ENCODE data around the gene AHDC1. TPM values are rescaled to one million over a fixed set of nuclear protein-coding genes. Genes with fewer than 3 reads are reported as not detected.

AHDC1 gene
- total RNA-seq, 1 experiment from 2014 or later: 49.0 TPM

DNA sequence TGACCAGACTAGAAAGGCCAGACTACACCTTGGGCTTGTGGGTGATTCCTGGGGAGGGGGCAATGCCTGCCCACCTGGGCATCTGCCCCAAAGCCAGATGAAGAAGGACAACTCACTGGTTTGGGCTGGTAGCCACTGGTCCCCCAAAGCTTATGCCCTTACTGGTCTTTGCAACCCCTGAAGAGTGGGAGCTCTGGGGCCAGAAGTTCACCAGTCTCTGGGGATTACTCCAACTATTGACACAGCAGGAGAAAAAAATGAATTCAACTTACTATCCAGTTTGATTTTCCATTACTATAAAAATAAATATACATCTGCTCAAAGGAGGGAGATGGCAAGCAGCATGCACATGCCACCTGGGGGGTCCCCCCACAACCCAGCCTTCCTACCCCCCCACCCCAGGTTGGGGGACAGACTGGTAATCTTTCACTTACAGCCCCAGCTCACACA, 2.6 kb downstream of the AHDC1 start:
- ChIA-PET POLR2A (interaction anchor here (1.0 to 6.5 kb wide), 4 partner anchors 26 to 44 kb away, joined by 3 to 33 read pairs (median 10); no protein-coding TSS in a partner anchor), CTCF (interaction anchor here (0.9 to 13.6 kb wide), 28 partner anchors 10 to 301 kb away, joined by 3 to 376 read pairs (median 6); no protein-coding TSS in a partner anchor)
- TF ChIP-seq, protein P1, sequence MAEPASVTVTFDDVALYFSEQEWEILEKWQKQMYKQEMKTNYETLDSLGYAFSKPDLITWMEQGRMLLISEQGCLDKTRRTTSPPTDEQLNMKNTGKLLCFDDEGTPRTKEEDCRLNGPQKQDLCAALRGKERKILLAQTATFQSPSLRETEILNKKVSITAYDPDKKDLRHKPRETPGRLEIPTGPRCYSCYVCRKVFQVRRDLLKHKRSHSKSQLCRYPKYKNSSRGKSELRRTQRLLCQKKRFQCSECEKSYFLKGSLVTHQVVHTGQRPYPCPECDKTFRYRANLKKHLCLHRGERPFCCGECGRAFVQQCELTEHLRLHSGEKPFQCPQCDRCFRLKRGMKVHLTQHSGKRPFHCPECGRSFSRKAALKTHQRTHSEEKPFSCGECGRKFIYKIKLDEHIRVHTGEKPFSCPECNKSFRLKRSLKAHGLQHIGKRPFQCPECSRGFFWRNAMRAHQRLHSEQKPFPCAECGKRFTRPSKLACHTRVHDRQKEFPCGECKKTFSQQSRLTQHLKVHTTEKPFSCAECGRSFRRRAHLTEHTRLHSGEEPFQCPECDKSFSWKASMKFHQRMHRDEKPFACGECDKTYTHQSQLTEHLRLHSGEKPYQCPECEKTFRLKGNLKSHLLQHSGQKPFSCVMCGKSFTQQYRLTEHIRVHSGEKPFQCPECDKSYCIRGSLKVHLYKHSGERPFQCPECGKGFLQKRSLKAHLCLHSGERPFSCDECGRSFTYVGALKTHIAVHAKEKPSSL (CRISPR knock-in tag; conservative IDR thresholded peaks at IDR 0.05): no peak
- TF ChIP-seq, protein P2, sequence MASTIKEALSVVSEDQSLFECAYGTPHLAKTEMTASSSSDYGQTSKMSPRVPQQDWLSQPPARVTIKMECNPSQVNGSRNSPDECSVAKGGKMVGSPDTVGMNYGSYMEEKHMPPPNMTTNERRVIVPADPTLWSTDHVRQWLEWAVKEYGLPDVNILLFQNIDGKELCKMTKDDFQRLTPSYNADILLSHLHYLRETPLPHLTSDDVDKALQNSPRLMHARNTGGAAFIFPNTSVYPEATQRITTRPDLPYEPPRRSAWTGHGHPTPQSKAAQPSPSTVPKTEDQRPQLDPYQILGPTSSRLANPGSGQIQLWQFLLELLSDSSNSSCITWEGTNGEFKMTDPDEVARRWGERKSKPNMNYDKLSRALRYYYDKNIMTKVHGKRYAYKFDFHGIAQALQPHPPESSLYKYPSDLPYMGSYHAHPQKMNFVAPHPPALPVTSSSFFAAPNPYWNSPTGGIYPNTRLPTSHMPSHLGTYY (CRISPR knock-in tag; IDR thresholded peaks at IDR 0.05): no peak
- no peak for TF ChIP-seq HMGA2 (CRISPR knock-in tag; IDR thresholded peaks at IDR 0.05)
- no peak for TF ChIP-seq NFE2L1 (CRISPR knock-in tag; IDR thresholded peaks at IDR 0.05)
- TF ChIP-seq, protein P3, sequence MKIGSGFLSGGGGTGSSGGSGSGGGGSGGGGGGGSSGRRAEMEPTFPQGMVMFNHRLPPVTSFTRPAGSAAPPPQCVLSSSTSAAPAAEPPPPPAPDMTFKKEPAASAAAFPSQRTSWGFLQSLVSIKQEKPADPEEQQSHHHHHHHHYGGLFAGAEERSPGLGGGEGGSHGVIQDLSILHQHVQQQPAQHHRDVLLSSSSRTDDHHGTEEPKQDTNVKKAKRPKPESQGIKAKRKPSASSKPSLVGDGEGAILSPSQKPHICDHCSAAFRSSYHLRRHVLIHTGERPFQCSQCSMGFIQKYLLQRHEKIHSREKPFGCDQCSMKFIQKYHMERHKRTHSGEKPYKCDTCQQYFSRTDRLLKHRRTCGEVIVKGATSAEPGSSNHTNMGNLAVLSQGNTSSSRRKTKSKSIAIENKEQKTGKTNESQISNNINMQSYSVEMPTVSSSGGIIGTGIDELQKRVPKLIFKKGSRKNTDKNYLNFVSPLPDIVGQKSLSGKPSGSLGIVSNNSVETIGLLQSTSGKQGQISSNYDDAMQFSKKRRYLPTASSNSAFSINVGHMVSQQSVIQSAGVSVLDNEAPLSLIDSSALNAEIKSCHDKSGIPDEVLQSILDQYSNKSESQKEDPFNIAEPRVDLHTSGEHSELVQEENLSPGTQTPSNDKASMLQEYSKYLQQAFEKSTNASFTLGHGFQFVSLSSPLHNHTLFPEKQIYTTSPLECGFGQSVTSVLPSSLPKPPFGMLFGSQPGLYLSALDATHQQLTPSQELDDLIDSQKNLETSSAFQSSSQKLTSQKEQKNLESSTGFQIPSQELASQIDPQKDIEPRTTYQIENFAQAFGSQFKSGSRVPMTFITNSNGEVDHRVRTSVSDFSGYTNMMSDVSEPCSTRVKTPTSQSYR (CRISPR knock-in tag; IDR thresholded peaks at IDR 0.05): no peak
- no peak for TF ChIP-seq PRRX2 (CRISPR knock-in tag; IDR thresholded peaks at IDR 0.05)
- no peak for TF ChIP-seq FOXJ3 (CRISPR knock-in tag; IDR thresholded peaks at IDR 0.05; ENCODE audit: borderline replicate concordance)
- TF ChIP-seq, protein P4, sequence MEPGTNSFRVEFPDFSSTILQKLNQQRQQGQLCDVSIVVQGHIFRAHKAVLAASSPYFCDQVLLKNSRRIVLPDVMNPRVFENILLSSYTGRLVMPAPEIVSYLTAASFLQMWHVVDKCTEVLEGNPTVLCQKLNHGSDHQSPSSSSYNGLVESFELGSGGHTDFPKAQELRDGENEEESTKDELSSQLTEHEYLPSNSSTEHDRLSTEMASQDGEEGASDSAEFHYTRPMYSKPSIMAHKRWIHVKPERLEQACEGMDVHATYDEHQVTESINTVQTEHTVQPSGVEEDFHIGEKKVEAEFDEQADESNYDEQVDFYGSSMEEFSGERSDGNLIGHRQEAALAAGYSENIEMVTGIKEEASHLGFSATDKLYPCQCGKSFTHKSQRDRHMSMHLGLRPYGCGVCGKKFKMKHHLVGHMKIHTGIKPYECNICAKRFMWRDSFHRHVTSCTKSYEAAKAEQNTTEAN (CRISPR knock-in tag; IDR thresholded peaks at IDR 0.05): no peak
- TF ChIP-seq, protein P5, sequence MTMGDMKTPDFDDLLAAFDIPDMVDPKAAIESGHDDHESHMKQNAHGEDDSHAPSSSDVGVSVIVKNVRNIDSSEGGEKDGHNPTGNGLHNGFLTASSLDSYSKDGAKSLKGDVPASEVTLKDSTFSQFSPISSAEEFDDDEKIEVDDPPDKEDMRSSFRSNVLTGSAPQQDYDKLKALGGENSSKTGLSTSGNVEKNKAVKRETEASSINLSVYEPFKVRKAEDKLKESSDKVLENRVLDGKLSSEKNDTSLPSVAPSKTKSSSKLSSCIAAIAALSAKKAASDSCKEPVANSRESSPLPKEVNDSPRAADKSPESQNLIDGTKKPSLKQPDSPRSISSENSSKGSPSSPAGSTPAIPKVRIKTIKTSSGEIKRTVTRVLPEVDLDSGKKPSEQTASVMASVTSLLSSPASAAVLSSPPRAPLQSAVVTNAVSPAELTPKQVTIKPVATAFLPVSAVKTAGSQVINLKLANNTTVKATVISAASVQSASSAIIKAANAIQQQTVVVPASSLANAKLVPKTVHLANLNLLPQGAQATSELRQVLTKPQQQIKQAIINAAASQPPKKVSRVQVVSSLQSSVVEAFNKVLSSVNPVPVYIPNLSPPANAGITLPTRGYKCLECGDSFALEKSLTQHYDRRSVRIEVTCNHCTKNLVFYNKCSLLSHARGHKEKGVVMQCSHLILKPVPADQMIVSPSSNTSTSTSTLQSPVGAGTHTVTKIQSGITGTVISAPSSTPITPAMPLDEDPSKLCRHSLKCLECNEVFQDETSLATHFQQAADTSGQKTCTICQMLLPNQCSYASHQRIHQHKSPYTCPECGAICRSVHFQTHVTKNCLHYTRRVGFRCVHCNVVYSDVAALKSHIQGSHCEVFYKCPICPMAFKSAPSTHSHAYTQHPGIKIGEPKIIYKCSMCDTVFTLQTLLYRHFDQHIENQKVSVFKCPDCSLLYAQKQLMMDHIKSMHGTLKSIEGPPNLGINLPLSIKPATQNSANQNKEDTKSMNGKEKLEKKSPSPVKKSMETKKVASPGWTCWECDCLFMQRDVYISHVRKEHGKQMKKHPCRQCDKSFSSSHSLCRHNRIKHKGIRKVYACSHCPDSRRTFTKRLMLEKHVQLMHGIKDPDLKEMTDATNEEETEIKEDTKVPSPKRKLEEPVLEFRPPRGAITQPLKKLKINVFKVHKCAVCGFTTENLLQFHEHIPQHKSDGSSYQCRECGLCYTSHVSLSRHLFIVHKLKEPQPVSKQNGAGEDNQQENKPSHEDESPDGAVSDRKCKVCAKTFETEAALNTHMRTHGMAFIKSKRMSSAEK (CRISPR knock-in tag; IDR thresholded peaks at IDR 0.05; ENCODE audit: borderline replicate concordance): no peak
- TF ChIP-seq ZNF396 (CRISPR knock-in tag; IDR thresholded peaks at IDR 0.05; ENCODE audit: borderline replicate concordance): no peak
- TF ChIP-seq, protein P6, sequence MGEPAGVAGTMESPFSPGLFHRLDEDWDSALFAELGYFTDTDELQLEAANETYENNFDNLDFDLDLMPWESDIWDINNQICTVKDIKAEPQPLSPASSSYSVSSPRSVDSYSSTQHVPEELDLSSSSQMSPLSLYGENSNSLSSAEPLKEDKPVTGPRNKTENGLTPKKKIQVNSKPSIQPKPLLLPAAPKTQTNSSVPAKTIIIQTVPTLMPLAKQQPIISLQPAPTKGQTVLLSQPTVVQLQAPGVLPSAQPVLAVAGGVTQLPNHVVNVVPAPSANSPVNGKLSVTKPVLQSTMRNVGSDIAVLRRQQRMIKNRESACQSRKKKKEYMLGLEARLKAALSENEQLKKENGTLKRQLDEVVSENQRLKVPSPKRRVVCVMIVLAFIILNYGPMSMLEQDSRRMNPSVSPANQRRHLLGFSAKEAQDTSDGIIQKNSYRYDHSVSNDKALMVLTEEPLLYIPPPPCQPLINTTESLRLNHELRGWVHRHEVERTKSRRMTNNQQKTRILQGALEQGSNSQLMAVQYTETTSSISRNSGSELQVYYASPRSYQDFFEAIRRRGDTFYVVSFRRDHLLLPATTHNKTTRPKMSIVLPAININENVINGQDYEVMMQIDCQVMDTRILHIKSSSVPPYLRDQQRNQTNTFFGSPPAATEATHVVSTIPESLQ (CRISPR knock-in tag; IDR thresholded peaks at IDR 0.05): no peak
- no peak for TF ChIP-seq FOXP1 (CRISPR knock-in tag; IDR thresholded peaks at IDR 0.05; ENCODE audit: borderline replicate concordance)
- no peak for TF ChIP-seq MYBL2 (CRISPR knock-in tag; IDR thresholded peaks at IDR 0.05)
- TF ChIP-seq MXD4 (CRISPR knock-in tag; IDR thresholded peaks at IDR 0.05; ENCODE audit: borderline replicate concordance): no peak
- TF ChIP-seq ZNF263 (CRISPR knock-in tag; IDR thresholded peaks at IDR 0.05; ENCODE audit: low read depth): no peak
- no peak for TF ChIP-seq NR3C1 (CRISPR knock-in tag; conservative IDR thresholded peaks at IDR 0.05; ENCODE audit: low read depth)
- TF ChIP-seq, protein P7, sequence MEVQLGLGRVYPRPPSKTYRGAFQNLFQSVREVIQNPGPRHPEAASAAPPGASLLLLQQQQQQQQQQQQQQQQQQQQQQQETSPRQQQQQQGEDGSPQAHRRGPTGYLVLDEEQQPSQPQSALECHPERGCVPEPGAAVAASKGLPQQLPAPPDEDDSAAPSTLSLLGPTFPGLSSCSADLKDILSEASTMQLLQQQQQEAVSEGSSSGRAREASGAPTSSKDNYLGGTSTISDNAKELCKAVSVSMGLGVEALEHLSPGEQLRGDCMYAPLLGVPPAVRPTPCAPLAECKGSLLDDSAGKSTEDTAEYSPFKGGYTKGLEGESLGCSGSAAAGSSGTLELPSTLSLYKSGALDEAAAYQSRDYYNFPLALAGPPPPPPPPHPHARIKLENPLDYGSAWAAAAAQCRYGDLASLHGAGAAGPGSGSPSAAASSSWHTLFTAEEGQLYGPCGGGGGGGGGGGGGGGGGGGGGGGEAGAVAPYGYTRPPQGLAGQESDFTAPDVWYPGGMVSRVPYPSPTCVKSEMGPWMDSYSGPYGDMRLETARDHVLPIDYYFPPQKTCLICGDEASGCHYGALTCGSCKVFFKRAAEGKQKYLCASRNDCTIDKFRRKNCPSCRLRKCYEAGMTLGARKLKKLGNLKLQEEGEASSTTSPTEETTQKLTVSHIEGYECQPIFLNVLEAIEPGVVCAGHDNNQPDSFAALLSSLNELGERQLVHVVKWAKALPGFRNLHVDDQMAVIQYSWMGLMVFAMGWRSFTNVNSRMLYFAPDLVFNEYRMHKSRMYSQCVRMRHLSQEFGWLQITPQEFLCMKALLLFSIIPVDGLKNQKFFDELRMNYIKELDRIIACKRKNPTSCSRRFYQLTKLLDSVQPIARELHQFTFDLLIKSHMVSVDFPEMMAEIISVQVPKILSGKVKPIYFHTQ (CRISPR knock-in tag; IDR thresholded peaks at IDR 0.05): no peak
- no peak for TF ChIP-seq ZNF317 (CRISPR knock-in tag; IDR thresholded peaks at IDR 0.05; ENCODE audit: borderline replicate concordance, low read depth)

More for the DNA sequence above, 2.6 kb downstream of the AHDC1 start:
- DNase-seq (ENCODE audit: low spot score) (no peak), ATAC-seq (no peak)
- Mint-ChIP-seq H3K4me3 (peak overlapping the region; percentile 57), H3K36me3 (no peaks in the 10 kb centered on the region), H3K4me1 (peaks cover 46% of the 10 kb centered on the region), H3K27me3 (ENCODE audit: low read depth) (no peaks in the 10 kb centered on the region; the same call in 1 of the 2 replicates), H3K9me3 (no peaks in the 10 kb centered on the region), H3K27ac (no peak overlapping the region)

Measured in WTC11 (cell line).